SK-N-MC (cell line): ENCODE measurements around the gene RPS19.

Experiments used
- DNase-seq: peaks from one replicate; pipeline ENCODE4 v3.0.0-alpha.2; 2011; ENCODE audit warnings: low read depth, low spot score
- H3K27ac ChIP-seq: fragments of 200-600 bp; sonication (generic); 2 replicates; pipeline ENCODE4 v1.5.1; 2016; ENCODE audit warnings: mixed run types
- H3K36me3 ChIP-seq: fragments of 200-600 bp; sonication (generic); 2 replicates; pipeline ENCODE4 v1.6.1; 2017; ENCODE audit warnings: antibody characterized with exemption, low read length, mixed read lengths; ENCODE audit not compliant: insufficient read depth
- H3K4me3 ChIP-seq: fragments of 200-600 bp; sonication (generic); 2 replicates; pipeline ENCODE4 v1.5.1; 2016
- H3K9ac ChIP-seq: fragments of 200-600 bp; sonication (generic); 2 replicates; pipeline ENCODE4 v1.8.0; 2017; ENCODE audit warnings: mixed run types, mixed read lengths; ENCODE audit not compliant: insufficient read length
- H3K9me3 ChIP-seq: fragments of 200-600 bp; sonication (generic); 2 replicates; pipeline ENCODE4 v1.6.1; 2017; ENCODE audit warnings: low read depth, mild to moderate bottlenecking, antibody characterized with exemption, low read length, moderate library complexity, mixed read lengths
- EZH2 ChIP-seq: fragments of 200-600 bp; sonication (generic); IDR thresholded peaks from one replicate; pipeline ENCODE4 v1.6.1; 2017; ENCODE audit warnings: antibody characterized with exemption
- FOXP2 ChIP-seq: optimal IDR thresholded peaks from 2 replicates; pipeline ENCODE3; 2011; ENCODE audit warnings: mild to moderate bottlenecking, moderate library complexity; ENCODE audit not compliant: insufficient read depth; ENCODE audit errors: extremely low read length, control extremely low read depth
- POLR2AphosphoS5 ChIP-seq: IDR thresholded peaks from 2 replicates; pipeline ENCODE4 v1.6.1; 2012; ENCODE audit warnings: mild to moderate bottlenecking, low read depth, low read length, borderline replicate concordance

RPS19 gene

DNA sequence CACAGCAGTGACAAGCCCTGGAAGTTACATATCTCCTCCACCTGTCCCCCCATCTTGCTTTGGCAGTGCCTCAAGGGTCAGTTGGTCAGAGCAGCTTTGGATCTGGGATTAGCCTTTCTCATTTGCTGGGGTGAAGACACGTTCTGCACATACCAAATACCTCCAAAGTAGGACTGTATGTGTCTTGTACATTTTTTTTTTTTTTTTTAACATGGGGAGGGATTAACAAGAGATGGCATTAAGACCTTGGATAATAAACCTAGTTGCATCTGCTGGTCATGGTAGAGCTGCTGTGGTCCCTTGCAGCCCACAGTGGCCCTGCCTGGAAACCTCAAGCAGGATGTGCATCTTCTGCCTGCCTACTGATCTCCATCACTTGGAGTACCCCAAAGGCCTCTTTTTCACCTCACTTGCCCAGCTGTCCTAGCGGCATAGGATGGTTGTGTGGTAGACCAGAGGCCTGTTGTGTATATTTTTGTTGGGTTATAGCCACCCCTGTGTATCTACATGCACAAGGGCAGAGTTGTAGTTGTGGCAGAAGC, 2.5 kb downstream of the RPS19 start:
- no peak for TF ChIP-seq EZH2
- H3K27ac ChIP-seq = peak overlapping the region; percentile 97
- peaks cover 67% of the 10 kb centered on the region for H3K36me3 ChIP-seq
- DNase-seq = no peak
- peak overlapping the region; percentile 99 for H3K9ac ChIP-seq
- H3K9me3 ChIP-seq = no peaks in the 10 kb centered on the region
- H3K4me3 ChIP-seq = peak overlapping the region; percentile 100

GRCh38 chr19:41863209-41863931, 3.3 kb downstream of the RPS19 start:
- no peak for TF ChIP-seq EZH2
- TF ChIP-seq POLR2AphosphoS5 = no peak; the same call in 1 of the 2 replicates
- TF ChIP-seq FOXP2 = no peak
- peak overlapping the region; percentile 100 for H3K4me3 ChIP-seq
- peak overlapping the region; percentile 97 for H3K27ac ChIP-seq
- no peak for DNase-seq
- H3K9me3 ChIP-seq = no peaks in the 10 kb centered on the region
- peak overlapping the region; percentile 99 for H3K9ac ChIP-seq
- peaks cover 76% of the 10 kb centered on the region for H3K36me3 ChIP-seq

DNA sequence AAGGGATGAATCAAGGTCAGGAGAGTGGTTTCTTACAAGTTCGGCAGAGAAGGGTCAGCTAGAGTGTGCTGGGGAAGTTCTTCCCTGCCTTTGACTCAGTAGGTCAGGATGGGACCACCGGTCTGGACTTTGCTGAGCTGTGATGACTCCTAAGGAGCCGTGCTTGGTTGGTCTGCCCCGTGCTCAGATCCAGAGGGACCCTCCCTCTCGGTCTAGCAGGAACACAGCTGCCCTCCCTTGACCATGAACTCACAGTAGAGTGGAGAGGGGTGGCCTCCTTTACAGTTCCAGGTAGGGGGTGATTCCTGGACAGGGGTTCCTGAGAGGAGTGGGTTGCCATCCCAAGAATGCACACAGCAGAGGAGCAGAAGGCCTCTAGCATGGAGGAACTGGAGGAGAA, 4.3 kb downstream of the RPS19 start:
- no peak overlapping the region for H3K4me3 ChIP-seq
- peaks cover 86% of the 10 kb centered on the region for H3K36me3 ChIP-seq
- H3K27ac ChIP-seq = peak overlapping the region; percentile 97
- peak overlapping the region; percentile 32 for H3K9ac ChIP-seq
- H3K9me3 ChIP-seq = no peaks in the 10 kb centered on the region
- no peak for DNase-seq
- TF ChIP-seq POLR2AphosphoS5 = peak; percentile 14; the same call in 1 of the 2 replicates
- TF ChIP-seq FOXP2 = no peak

DNA sequence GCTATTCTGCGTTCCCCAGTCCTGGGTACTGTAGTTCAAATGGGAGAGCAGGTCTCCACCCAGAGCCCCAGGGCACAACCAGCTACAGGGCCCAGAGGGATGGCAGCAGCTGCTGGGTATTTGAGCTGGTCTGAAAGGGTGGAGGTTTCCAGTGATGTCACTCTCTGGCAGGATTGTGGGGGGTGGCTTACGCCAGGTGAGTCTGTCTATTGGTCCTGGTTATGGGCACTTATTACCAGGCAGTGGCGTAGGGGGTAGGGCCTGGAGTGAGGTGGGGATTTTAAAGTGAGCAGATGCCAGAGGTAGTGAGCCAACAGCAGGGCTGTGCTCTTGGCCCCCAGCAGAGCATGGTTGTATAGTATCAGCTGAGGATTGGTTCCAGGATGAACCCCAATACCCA, 6.2 kb downstream of the RPS19 start:
- Histone ChIP-seq H3K36me3 (peaks cover 94% of the 10 kb centered on the region), H3K27ac (peak overlapping the region; percentile 60), H3K9ac (no peak overlapping the region), H3K9me3 (no peaks in the 10 kb centered on the region), H3K4me3 (no peak overlapping the region)
- DNase-seq = no peak
- no peak for TF ChIP-seq POLR2AphosphoS5
- TF ChIP-seq FOXP2 = no peak
- no peak for TF ChIP-seq EZH2

DNA sequence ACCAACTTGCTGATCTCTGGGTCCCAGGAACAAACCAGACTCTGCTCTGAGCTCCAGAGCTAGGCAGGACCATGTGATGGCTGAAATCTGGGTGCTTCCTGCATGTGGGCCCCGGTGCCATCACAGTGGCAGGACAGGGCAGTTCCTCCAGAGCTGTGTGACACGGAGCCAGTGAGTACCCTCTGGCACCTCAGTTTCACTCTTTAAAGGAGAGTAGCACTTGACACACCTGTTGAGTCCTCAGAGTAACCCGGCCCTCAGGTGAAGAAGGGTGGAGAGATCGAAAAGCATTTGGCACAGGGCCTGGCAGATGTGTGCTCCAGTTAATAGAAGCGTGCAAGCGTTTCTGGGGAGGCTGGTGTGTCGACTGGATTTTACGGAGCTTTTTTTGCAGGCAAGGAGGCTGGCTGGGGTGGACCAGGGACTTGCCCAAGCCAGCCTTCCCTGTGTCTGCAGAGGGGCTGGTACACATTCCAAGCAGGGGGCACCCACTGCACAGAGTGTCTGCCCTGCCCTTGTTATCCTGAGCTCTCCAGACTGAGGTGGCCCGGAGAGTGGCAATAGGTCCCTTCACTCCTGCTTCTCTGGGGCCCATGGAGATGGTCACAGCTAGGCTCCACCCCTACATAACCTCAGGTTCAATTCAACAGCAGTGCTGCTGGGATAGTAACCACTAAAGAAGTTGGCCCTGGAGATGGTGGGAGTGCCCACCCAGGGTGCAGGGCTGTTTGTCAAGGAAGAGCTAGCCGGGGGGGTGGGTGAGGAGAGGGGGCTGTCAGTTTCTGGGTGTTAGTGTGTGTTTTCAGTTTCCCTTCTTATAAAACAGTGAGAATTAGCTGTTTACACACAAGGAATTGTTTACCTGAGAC, 8.3 kb downstream of the RPS19 start:
- no peak overlapping the region for H3K4me3 ChIP-seq
- H3K36me3 ChIP-seq = peaks cover 81% of the 10 kb centered on the region
- peak overlapping the region; percentile 78 for H3K27ac ChIP-seq
- H3K9me3 ChIP-seq = no peaks in the 10 kb centered on the region
- H3K9ac ChIP-seq = no peak overlapping the region
- DNase-seq = no peak
- TF ChIP-seq EZH2 (no peak), POLR2AphosphoS5 (no peak), FOXP2 (no peak)

GRCh38 chr19:41868989-41869300, 8.9 kb downstream of the RPS19 start:
- Histone ChIP-seq H3K9ac (no peak overlapping the region), H3K9me3 (no peaks in the 10 kb centered on the region), H3K4me3 (no peak overlapping the region), H3K27ac (peak overlapping the region; percentile 78; the same call in 1 of the 2 replicates), H3K36me3 (peaks cover 75% of the 10 kb centered on the region)
- DNase-seq = no peak
- no peak for TF ChIP-seq POLR2AphosphoS5

DNA sequence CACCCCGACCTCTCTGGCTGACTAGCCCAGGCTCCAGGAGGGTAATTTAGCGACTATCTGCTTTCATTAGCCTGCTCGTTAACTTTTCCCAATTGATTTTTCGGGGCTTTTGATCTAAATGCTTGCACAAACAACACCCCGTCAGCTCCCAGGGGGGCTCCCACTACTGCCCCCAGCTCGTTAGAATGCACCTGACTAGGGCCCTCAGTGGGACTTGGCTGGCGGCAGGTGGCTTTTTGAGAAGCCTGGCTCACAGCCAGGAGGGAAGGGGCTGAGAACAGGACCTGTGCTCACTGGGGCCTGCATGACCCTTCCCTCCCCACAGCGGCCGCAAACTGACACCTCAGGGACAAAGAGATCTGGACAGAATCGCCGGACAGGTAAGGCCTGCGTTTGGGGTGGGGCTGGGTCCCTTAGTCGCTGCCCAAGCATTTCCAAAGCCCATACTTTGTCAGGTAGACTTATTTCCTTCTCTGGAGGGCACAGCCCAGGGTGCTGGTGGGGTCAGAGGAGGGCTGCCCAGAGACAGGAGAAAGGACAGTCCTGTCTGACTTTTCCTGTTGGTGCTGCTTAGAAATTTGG, 9.4 kb downstream of the RPS19 start:
- Histone ChIP-seq H3K4me3 (no peak overlapping the region), H3K27ac (peak overlapping the region; percentile 78; the same call in 1 of the 2 replicates), H3K36me3 (peaks cover 70% of the 10 kb centered on the region), H3K9me3 (no peaks in the 10 kb centered on the region), H3K9ac (no peak overlapping the region)
- no peak for DNase-seq
- TF ChIP-seq EZH2 = no peak

DNA sequence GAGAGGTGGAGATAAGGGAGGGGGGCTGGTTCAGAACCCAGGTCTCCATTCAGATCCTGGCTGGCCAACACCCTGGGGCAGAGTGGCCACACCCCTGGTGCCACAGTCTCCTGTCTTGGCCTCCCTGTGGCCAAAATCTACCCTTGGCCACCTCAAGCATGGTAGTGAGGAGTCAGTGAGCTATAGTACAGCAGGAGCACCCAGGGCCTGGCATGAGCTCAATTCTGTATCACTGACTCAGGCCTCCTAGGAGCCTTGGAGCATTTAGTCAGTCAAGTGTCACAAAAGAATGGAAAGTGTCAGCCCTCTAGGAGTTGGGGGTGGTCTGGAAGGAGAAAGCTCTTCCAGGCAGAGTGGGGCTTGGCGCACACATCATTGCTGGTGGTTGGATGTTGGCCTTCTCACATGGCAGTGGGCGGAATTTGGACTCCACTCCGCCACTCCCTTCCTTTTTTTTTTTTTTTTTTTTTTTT, 10.4 kb downstream of the RPS19 start:
- no peak overlapping the region for H3K4me3 ChIP-seq
- no peak for TF ChIP-seq EZH2
- TF ChIP-seq POLR2AphosphoS5 = no peak
- TF ChIP-seq FOXP2 = no peak
- H3K36me3 ChIP-seq = peaks cover 60% of the 10 kb centered on the region
- H3K27ac ChIP-seq = 0 out of 2 replicates have a peak overlapping the region, but pooled peaks have one; percentile 42
- no peaks in the 10 kb centered on the region for H3K9me3 ChIP-seq
- DNase-seq = no peak
- H3K9ac ChIP-seq = no peak overlapping the region
